Brain microvascular endothelial cell (primary cell): ENCODE results near the gene CCDC187.

Source experiments
- DNase-seq: peaks from one replicate; pipeline ENCODE4 v3.0.0-alpha.2; 2020
- H3K27ac ChIP-seq: fragments of 250-450 bp; sonication (Bioruptor Pico); 2 replicates; pipeline ENCODE4 v1.5.1; 2020; ENCODE audit warnings: mild to moderate bottlenecking, moderate library complexity
- H3K27me3 ChIP-seq: fragments of 250-450 bp; sonication (Bioruptor Pico); replicated peaks from 2 replicates; pipeline ENCODE4 v1.5.1; 2020; ENCODE audit warnings: mild to moderate bottlenecking
- H3K36me3 ChIP-seq: fragments of 250-450 bp; sonication (Bioruptor Pico); replicated peaks from 2 replicates; pipeline ENCODE4 v1.5.1; 2020; ENCODE audit warnings: mild to moderate bottlenecking
- H3K4me3 ChIP-seq: 2 replicates; pipeline ENCODE4 v1.5.1; 2011; ENCODE audit warnings: low read depth, mild to moderate bottlenecking, control low read depth, low read length, moderate library complexity
- CTCF ChIP-seq: IDR thresholded peaks from 2 replicates; pipeline ENCODE4 v1.5.1; 2011; ENCODE audit warnings: low read depth, mild to moderate bottlenecking, moderate library complexity, low read length, control low read depth, inconsistent platforms; ENCODE audit errors: missing control alignments
- in situ Hi-C: cut with HindIII; loops from 2 replicates; pipeline ENCODE4 v1.10.0; 2017; ENCODE audit warnings: low sequenced_read_pairs, low pct_ligation_motif_present

Gene CCDC187

GRCh38 chr9:136235171-136235570, 68.7 kb downstream of the CCDC187 start:
- H3K4me3 ChIP-seq = no peak overlapping the region
- TF ChIP-seq CTCF = no peak
- H3K36me3 ChIP-seq = peaks cover 7% of the 10 kb centered on the region
- no peak overlapping the region for H3K27ac ChIP-seq
- in situ Hi-C loops = no loop called here
- DNase-seq = no peak
- H3K27me3 ChIP-seq = no peaks in the 10 kb centered on the region

- no peak for DNase-seq
- in situ Hi-C loops = no loop called here
- Histone ChIP-seq H3K27ac (no peak overlapping the region), H3K36me3 (peaks cover 7% of the 10 kb centered on the region), H3K4me3 (no peak overlapping the region), H3K27me3 (no peaks in the 10 kb centered on the region)
- no peak for TF ChIP-seq CTCF
These were observed 69.3 kb downstream of the CCDC187 start for GRCh38 chr9:136234597-136234996.

- Histone ChIP-seq H3K4me3 (no peak overlapping the region), H3K27ac (no peak overlapping the region), H3K36me3 (peaks cover 7% of the 10 kb centered on the region), H3K27me3 (no peaks in the 10 kb centered on the region)
- TF ChIP-seq CTCF = no peak
- DNase-seq = no peak
- in situ Hi-C loops = no loop called here
These were observed 70.0 kb downstream of the CCDC187 start for GRCh38 chr9:136233868-136234267.

GRCh38 chr9:136233411-136233810, 70.5 kb downstream of the CCDC187 start:
- no peak overlapping the region for H3K27ac ChIP-seq
- peaks cover 7% of the 10 kb centered on the region for H3K36me3 ChIP-seq
- no peaks in the 10 kb centered on the region for H3K27me3 ChIP-seq
- H3K4me3 ChIP-seq = no peak overlapping the region
- in situ Hi-C loops = no loop called here
- no peak for TF ChIP-seq CTCF
- no peak for DNase-seq

GRCh38 chr9:136232969-136233368, 70.9 kb downstream of the CCDC187 start:
- H3K4me3 ChIP-seq = no peak overlapping the region
- in situ Hi-C loops = no loop called here
- H3K27ac ChIP-seq = no peak overlapping the region
- no peaks in the 10 kb centered on the region for H3K27me3 ChIP-seq
- peaks cover 7% of the 10 kb centered on the region for H3K36me3 ChIP-seq
- no peak for DNase-seq
- TF ChIP-seq CTCF = no peak

GRCh38 chr9:136231478-136232297, 72.2 kb downstream of the CCDC187 start:
- Histone ChIP-seq H3K36me3 (peaks cover 7% of the 10 kb centered on the region), H3K27me3 (no peaks in the 10 kb centered on the region), H3K4me3 (no peak overlapping the region), H3K27ac (no peak overlapping the region)
- DNase-seq = no peak
- in situ Hi-C loops = no loop called here
- no peak for TF ChIP-seq CTCF
